Right lobe of liver (tissue), 4 donors: ENCODE measurements around the gene COQ8B.

Source experiments
- CTCF ChIP-seq, 4 donors: fragments of 200-600 bp in 3 of 4; fragments of 450-650 bp in 1 of 4; IDR thresholded peaks; one replicate each; pipeline versions ENCODE4 v1.5.1 to v1.8.0; 2016 to 2022; ENCODE audit warnings: antibody characterized with exemption in 4 of 4, mild to moderate bottlenecking in 2 of 4
- POLR2A ChIP-seq: fragments of 450-650 bp; IDR thresholded peaks from one replicate; pipeline ENCODE4 v1.6.1; 2017; ENCODE audit warnings: antibody characterized with exemption, mild to moderate bottlenecking
- donor health status: DM: no; HTN: no; CAD: no.
- donor health status: DM: no; HTN: no; CAD: no.
- donor health status: DM: no; HTN: yes; CAD: no.

GRCh38 chr19:40721936-40722661 lies 5.4 kb upstream of the COQ8B start:
- TF ChIP-seq CTCF (IDR thresholded peaks at IDR 0.05) (no peak), POLR2A (no peak)
